Endothelial cell of umbilical vein (primary cell): ENCODE measurements around the gene GRK5. TPM values are rescaled to one million over a fixed set of nuclear protein-coding genes. Genes with fewer than 3 reads are reported as not detected.

Experiments used
- BruUV-seq: library from RNA; stranded (reverse); fragments of 400-500 nt; replicated peaks from 2 replicates; lab custom pipeline; 2021; lab: Mats Ljungman, UMichigan
- CTCF ChIA-PET: fragments of 300-600, 350-600 bp; sonication (Branson Sonifier 250); formaldehyde crosslinking; loops from one replicate; lab custom pipeline; 2021; ENCODE audit warnings: antibody characterized with exemption, inconsistent platforms; lab: Charles Lee
- POLR2A ChIA-PET: fragments of 300-600, 350-600 bp; sonication (Branson Sonifier 250); formaldehyde crosslinking; loops from one replicate; lab custom pipeline; 2021; ENCODE audit warnings: antibody characterized with exemption, inconsistent platforms; lab: Charles Lee
- DNase-seq: peaks from one replicate; pipeline ENCODE4 v3.0.0-alpha.2; 2011; ENCODE audit warnings: low read depth, low spot score
- FAIRE-seq: peaks from 2 replicates; lab custom pipeline; 2011; peaks lifted over from hg19 to GRCh38; lab: Jason Lieb, UNC
- H2AFZ ChIP-seq: 2 replicates; pipeline ENCODE4 v1.6.0; 2012; ENCODE audit warnings: low read depth, low read length, control low read depth, inconsistent platforms
- H3K27ac ChIP-seq: 2 replicates; pipeline ENCODE4 v1.5.1; 2011; ENCODE audit warnings: low read depth, mild to moderate bottlenecking, control low read depth, low read length, moderate library complexity; ENCODE audit not compliant: insufficient read depth
- H3K27me3 ChIP-seq, 2 experiments: 2 replicates each; pipeline versions ENCODE4 v1.6.0 to v1.6.1; 2011; ENCODE audit warnings: low read length in 2 of 2, mixed read lengths in 1 of 2; ENCODE audit not compliant: control insufficient read depth in 2 of 2, insufficient read depth in 2 of 2
- H3K36me3 ChIP-seq, 2 experiments: 2 replicates in 1 of 2; 3 replicates in 1 of 2; pipeline ENCODE4 v1.5.1; 2011; ENCODE audit warnings: low read length in 2 of 2, mild to moderate bottlenecking in 1 of 2, moderate library complexity in 1 of 2; ENCODE audit not compliant: control insufficient read depth in 2 of 2, insufficient read depth in 2 of 2; ENCODE audit errors: extremely low read depth in 1 of 2
- H3K4me1 ChIP-seq: 3 replicates; pipeline ENCODE4 v1.5.1; 2011; ENCODE audit warnings: mild to moderate bottlenecking, low read length; ENCODE audit not compliant: control insufficient read depth, insufficient read depth; ENCODE audit errors: extremely low read depth
- H3K4me2 ChIP-seq: 2 replicates; pipeline ENCODE4 v1.6.1; 2011; ENCODE audit warnings: low read length, control low read depth, mixed read lengths; ENCODE audit not compliant: insufficient read depth
- H3K4me3 ChIP-seq, 3 experiments: fragments of 200-600 bp in 1 of 3; sonication (generic), shearing (Covaris generic) in 1 of 3; replicated peaks in 1 of 3; 2 replicates each; pipeline ENCODE4 v1.5.1; 2011 to 2016; ENCODE audit warnings: control low read depth in 3 of 3, low read length in 3 of 3, mild to moderate bottlenecking in 2 of 3, inconsistent platforms in 1 of 3, low read depth in 1 of 3, moderate library complexity in 1 of 3; ENCODE audit not compliant: insufficient read depth in 1 of 3
- H3K79me2 ChIP-seq: 2 replicates; pipeline ENCODE4 v1.6.0; 2012; ENCODE audit warnings: low read length, inconsistent platforms; ENCODE audit not compliant: control insufficient read depth, insufficient read depth
- H3K9ac ChIP-seq: replicated peaks from 2 replicates; pipeline ENCODE3; 2011; ENCODE audit warnings: low read length, control low read depth; ENCODE audit not compliant: insufficient read depth; ENCODE audit errors: extremely low read depth
- H3K9me1 ChIP-seq: replicated peaks from 3 replicates; pipeline ENCODE4 v1.6.0; 2011; ENCODE audit warnings: mild to moderate bottlenecking, low read length; ENCODE audit not compliant: control insufficient read depth, insufficient read depth; ENCODE audit errors: extremely low read depth
- H3K9me3 ChIP-seq: replicated peaks from 2 replicates; pipeline ENCODE4 v1.5.1; 2012; ENCODE audit warnings: low read length, inconsistent platforms; ENCODE audit not compliant: control insufficient read depth, insufficient read depth
- H4K20me1 ChIP-seq: replicated peaks from 2 replicates; pipeline ENCODE3; 2011; ENCODE audit warnings: mild to moderate bottlenecking, low read length; ENCODE audit not compliant: control insufficient read depth, insufficient read depth; ENCODE audit errors: extremely low read depth
- FOS ChIP-seq: IDR thresholded peaks from 2 replicates; pipeline ENCODE4 v1.6.1; 2011; ENCODE audit warnings: mild to moderate bottlenecking, low read length, moderate library complexity, borderline replicate concordance; ENCODE audit not compliant: insufficient read depth
- GATA2 ChIP-seq: IDR thresholded peaks from 2 replicates; pipeline ENCODE4 v1.7.0; 2011; ENCODE audit warnings: low read depth, mild to moderate bottlenecking, moderate library complexity, mixed read lengths, low read length; ENCODE audit not compliant: insufficient read length, insufficient read depth
- MYC ChIP-seq: IDR thresholded peaks from one replicate; pipeline ENCODE4 v1.6.1; 2011; ENCODE audit warnings: mild to moderate bottlenecking, low read depth, low read length
- POLR2A ChIP-seq: IDR thresholded peaks from 2 replicates; pipeline ENCODE4 v1.6.1; 2012; ENCODE audit warnings: low read depth, mild to moderate bottlenecking, control low read depth, low read length
- dilution Hi-C: fragments of 300-500 bp; cut with MboI; formaldehyde crosslinking; loops from one replicate; pipeline ENCODE4 v1.15.0; 2019; ENCODE audit warnings: low sequenced_read_pairs; ENCODE audit not compliant: extremely low pct_ligation_motif_present
- intact Hi-C: fragments of 100-400 bp; cut with micrococcal nuclease; formaldehyde crosslinking; loops from one replicate; pipeline ENCODE4 v1.10.0; 2022
- polyA plus RNA-seq, 4 experiments: library from polyadenylated mRNA; depleted of rRNA in 3 of 4; stranded (reverse) in 3 of 4; unstranded in 1 of 4; fragments of >200 nt; gene quantifications; 2 replicates each; pipeline versions ENCODE4 v1.2.1 to v1.2.3, GENCODE V29; 2011 to 2012; ENCODE audit warnings: missing spikeins in 1 of 4
- total RNA-seq: library from RNA; stranded (reverse); gene quantifications from 2 replicates; pipeline ENCODE4 v1.2.3, GENCODE V29; 2021
- TF ChIP-seq, protein P1 (sequence below), 2 donors: IDR thresholded peaks; 1 replicate in 1 of 2; 2 replicates in 1 of 2; pipeline ENCODE4 v1.5.1; 2011; ENCODE audit warnings: low read length in 2 of 2, mild to moderate bottlenecking in 2 of 2, moderate library complexity in 2 of 2, control low read depth in 1 of 2, inconsistent platforms in 1 of 2, low read depth in 1 of 2; ENCODE audit not compliant: insufficient read depth in 1 of 2; ENCODE audit errors: extremely low read depth in 1 of 2
- TF ChIP-seq, protein P2 (sequence below): IDR thresholded peaks from 2 replicates; pipeline ENCODE4 v1.6.1; 2011; ENCODE audit not compliant: insufficient read depth, insufficient read length

The GRK5 gene
- total and polyA plus RNA-seq, 2 donors (not counting 3 experiments of a cell fraction or from before 2014, with no cell fraction given): 13.1 to 29.5 TPM

DNA sequence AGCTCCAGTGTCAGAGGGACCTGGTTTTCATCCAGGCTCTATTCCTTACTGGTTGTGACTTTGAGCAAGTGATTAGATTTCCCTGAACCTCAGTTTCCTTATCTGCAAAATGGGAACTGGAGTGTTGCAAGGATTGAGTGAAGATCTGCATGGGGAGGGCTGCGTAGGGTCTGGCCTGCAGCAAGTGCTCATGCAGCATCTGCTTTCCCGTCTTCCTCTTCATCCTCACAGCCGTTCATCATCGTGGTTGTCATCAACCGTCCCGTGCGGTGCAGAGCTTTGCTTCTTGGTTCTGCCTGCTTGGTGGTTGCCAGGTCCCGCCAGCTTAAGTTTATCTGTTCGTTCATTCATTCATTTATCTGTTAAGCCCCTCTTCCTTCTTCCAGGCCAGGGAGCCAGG, 135.0 kb downstream of the GRK5 start:
- DNase-seq (no peak), FAIRE-seq (no peak)
- H3K79me2 ChIP-seq: no peaks in the 10 kb centered on the region
- H3K4me1 ChIP-seq: peaks cover 15% of the 10 kb centered on the region
- no peak overlapping the region for H3K9ac ChIP-seq
- intact Hi-C loops (no loop called here), dilution Hi-C loops (no loop called here)
- H3K36me3 ChIP-seq: no peaks in the 10 kb centered on the region
- POLR2A ChIA-PET: no interaction called here
- H3K27ac ChIP-seq: no peak overlapping the region
- H3K9me3 ChIP-seq: no peaks in the 10 kb centered on the region
- CTCF ChIA-PET: interaction anchor here (1.1 kb wide), 1 partner anchor 67 kb away, joined by 3 read pairs; no protein-coding TSS in a partner anchor
- H3K9me1 ChIP-seq: no peaks in the 10 kb centered on the region
- H4K20me1 ChIP-seq: no peaks in the 10 kb centered on the region
- TF ChIP-seq POLR2A (no peak), GATA2 (no peak), MYC (no peak)
- TF ChIP-seq, protein P1, sequence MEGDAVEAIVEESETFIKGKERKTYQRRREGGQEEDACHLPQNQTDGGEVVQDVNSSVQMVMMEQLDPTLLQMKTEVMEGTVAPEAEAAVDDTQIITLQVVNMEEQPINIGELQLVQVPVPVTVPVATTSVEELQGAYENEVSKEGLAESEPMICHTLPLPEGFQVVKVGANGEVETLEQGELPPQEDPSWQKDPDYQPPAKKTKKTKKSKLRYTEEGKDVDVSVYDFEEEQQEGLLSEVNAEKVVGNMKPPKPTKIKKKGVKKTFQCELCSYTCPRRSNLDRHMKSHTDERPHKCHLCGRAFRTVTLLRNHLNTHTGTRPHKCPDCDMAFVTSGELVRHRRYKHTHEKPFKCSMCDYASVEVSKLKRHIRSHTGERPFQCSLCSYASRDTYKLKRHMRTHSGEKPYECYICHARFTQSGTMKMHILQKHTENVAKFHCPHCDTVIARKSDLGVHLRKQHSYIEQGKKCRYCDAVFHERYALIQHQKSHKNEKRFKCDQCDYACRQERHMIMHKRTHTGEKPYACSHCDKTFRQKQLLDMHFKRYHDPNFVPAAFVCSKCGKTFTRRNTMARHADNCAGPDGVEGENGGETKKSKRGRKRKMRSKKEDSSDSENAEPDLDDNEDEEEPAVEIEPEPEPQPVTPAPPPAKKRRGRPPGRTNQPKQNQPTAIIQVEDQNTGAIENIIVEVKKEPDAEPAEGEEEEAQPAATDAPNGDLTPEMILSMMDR (IDR thresholded peaks at IDR 0.05; ENCODE audit: extremely low read depth in 1 of 2, insufficient read depth in 1 of 2, low read depth in 1 of 2, low read length in 2 of 2): no peak
- no peak overlapping the region for H3K4me2 ChIP-seq
- H2AFZ ChIP-seq: no peak overlapping the region
- no TSS peak for BruUV-seq
- no peak overlapping the region for H3K4me3 ChIP-seq
- no peaks in the 10 kb centered on the region for H3K27me3 ChIP-seq

DNA sequence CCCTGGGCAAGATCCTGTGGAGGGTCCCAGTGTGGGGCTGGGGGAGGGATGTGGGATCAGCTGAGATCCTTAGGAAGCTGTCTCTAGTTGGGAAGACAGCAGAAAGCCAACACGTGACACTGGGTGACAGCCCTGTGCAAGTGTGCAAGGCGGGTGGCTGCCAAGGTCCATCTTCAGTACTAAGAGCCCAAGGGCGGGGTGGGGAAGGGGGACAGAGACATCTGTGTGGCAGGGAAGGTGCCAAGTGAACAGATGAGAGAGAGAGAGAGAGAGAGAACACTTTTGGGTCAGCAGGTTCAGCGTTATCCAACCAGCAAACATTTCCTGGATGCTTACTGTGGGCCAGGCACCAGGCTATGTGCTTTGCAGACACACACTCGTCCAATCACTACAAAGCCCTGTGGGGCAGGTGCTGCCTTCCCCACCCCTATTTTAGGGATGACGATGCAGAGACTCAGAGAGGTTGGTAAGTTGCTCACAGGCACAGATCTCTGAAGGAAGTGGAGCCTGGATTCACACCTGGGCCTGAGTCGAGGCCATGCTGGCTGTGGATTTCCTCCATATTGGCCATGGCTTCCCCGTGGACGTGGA, 135.7 kb downstream of the GRK5 start:
- intact Hi-C loops: no loop called here
- Histone ChIP-seq H3K4me1 (peaks cover 11% of the 10 kb centered on the region), H3K4me2 (no peak overlapping the region), H3K4me3 (no peak overlapping the region), H3K36me3 (no peaks in the 10 kb centered on the region), H4K20me1 (no peaks in the 10 kb centered on the region), H3K27me3 (no peaks in the 10 kb centered on the region), H3K27ac (no peak overlapping the region), H2AFZ (no peak overlapping the region), H3K9me3 (no peaks in the 10 kb centered on the region), H3K9ac (no peak overlapping the region), H3K79me2 (no peaks in the 10 kb centered on the region), H3K9me1 (no peaks in the 10 kb centered on the region)
- FAIRE-seq (no peak), DNase-seq (no peak)
- ChIA-PET POLR2A (no interaction called here), CTCF (interaction anchor here (1.1 kb wide), 1 partner anchor 66 kb away, joined by 3 read pairs; no protein-coding TSS in a partner anchor)
- no TSS peak for BruUV-seq
- dilution Hi-C loops: no loop called here
- TF ChIP-seq FOS: no peak
- TF ChIP-seq POLR2A: no peak
- TF ChIP-seq, protein P2, sequence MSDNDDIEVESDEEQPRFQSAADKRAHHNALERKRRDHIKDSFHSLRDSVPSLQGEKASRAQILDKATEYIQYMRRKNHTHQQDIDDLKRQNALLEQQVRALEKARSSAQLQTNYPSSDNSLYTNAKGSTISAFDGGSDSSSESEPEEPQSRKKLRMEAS: no peak
